ENCODE results near the gene CDH5.

The CDH5 gene

DNA sequence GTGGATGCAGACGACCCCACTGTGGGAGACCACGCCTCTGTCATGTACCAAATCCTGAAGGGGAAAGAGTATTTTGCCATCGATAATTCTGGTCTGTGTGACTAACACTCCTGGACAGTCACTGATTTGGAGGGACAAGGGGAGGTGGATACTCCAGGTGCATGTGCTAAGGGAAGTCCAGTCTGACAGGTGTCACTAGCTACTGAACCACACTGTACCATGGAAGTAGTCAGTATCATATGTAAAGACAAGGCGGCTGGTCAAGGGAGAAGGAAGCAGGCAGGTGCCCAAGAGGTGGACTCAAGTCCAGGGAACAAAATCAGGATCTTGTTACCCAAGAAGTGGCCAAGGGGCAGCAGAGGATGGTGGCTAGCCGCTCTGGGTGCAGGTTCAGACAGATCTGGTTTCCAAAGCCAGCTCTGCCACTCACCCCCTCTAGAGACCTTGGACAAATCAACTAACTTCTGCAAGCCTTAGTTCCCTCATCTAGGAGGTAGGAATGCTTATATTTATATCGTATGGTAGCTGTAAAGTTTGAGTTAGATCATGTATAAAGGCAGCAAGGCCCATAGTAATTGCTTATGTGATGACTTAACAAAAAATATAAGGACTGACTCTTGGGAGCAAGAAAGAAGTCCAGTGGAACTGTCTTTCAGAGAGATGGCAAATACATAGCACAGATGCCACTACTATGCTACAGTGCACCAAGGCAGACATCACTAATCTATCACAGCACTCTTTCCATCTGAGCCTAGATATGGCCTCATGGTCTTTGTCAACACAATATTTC, 22.1 kb downstream of the CDH5 start:
- FAIRE-seq, result peak; percentile 4
- DNase-seq (ENCODE audit: insufficient read length, low spot score), result no peak

- no peak for FAIRE-seq
- no peak for DNase-seq (ENCODE audit: insufficient read length, low spot score)
Observed at GRCh38 chr16:66389256-66390176, 23.0 kb downstream of the CDH5 start.

DNA sequence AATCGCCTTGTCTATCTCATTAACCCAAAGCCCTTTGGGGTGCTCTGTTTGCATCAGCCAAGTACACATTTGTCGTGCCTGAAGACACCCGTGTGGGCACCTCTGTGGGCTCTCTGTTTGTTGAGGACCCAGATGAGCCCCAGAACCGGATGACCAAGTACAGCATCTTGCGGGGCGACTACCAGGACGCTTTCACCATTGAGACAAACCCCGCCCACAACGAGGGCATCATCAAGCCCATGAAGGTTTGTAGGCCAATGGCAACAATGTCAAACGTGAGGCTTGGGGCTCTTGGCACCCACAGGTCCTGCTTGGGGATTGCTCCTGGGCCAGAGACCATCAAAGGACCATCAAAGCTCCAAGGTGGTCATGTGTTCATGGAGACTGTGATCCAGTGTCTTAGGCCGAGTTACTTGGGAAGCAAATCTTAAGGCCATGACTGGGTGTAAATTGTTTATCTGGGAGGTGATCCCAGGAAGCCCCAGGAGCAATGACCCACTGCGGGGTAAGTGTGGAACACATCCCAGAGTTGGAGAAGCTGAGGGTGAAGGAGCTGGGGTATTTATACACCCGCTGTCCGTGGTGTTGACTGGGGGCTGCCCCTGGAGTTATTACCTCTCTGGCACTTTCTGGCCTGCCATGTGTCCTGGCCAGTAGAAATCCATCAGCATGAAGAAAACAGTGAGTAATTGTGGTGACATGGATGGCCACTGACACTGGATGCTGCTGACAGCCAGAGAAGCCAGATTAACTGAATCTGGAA, 24.0 kb downstream of the CDH5 start:
- peak; percentile 81 for FAIRE-seq
- no peak for DNase-seq (ENCODE audit: insufficient read length, low spot score)

DNA sequence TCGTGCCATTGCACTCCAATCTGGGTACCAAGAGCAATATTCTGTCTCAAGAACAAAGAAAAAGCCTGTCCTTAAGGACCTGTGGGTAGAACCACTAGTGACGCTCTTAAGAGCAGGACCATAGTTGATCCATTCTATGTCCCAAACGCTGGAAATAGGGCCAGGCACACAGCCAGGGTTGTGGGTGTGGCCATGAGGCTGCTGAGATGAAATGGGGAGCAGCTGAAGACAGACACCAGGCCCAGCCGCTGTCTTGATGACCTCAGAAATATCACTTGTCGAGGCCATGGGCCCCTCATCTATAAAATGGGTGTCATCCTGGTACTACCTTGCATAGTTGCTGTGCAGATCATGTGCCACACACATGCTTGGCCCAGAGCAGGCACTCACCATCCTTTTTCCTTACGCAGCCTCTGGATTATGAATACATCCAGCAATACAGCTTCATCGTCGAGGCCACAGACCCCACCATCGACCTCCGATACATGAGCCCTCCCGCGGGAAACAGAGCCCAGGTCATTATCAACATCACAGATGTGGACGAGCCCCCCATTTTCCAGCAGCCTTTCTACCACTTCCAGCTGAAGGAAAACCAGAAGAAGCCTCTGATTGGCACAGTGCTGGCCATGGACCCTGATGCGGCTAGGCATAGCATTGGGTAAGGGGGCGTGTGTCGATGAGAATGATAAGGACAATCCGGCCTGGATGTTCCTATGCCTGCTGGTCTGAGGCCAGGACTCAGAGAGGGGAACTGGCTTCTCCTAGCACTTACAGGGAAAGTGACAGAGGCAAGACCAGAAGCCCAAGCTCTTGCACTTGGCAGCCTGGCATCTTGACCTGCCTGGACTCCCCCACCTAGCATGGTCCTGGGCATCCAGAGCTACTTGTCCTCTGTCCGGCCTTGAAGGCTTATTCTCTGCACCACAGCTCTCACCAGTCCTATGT, 25.5 kb downstream of the CDH5 start:
- DNase-seq (ENCODE audit: insufficient read length, low spot score) (no peak), FAIRE-seq (no peak)

DNA sequence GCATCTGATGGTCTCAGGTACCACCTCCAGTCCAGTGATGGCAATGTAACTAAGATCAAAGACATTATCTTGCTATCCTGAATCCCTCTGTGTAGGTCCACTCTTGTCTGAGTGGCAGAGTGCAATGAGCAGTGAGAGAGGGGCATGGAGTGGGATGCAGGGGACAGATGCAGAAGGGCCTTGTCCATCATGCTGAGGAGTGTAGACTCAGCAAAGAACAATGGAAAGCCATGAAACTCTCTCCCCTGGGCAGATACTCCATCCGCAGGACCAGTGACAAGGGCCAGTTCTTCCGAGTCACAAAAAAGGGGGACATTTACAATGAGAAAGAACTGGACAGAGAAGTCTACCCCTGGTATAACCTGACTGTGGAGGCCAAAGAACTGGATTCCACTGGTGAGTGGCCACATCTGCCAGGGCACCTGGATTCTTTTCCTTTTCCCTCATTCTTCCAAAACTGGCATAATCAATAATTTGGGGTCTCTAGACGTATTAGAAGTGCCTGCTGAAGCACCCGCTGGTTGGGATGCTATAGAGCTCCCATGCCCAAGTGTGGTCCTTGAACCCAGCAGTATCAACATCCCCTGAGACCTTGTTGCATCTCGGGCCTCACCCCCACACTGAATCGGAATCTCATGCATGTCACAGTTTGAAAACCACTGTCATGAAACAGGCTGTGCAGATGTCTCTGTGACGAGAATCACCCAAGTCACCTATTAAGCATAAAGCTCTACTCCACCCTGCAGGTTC, 29.5 kb downstream of the CDH5 start:
- FAIRE-seq (peak; percentile 70), DNase-seq (ENCODE audit: insufficient read length, low spot score) (no peak)

DNA sequence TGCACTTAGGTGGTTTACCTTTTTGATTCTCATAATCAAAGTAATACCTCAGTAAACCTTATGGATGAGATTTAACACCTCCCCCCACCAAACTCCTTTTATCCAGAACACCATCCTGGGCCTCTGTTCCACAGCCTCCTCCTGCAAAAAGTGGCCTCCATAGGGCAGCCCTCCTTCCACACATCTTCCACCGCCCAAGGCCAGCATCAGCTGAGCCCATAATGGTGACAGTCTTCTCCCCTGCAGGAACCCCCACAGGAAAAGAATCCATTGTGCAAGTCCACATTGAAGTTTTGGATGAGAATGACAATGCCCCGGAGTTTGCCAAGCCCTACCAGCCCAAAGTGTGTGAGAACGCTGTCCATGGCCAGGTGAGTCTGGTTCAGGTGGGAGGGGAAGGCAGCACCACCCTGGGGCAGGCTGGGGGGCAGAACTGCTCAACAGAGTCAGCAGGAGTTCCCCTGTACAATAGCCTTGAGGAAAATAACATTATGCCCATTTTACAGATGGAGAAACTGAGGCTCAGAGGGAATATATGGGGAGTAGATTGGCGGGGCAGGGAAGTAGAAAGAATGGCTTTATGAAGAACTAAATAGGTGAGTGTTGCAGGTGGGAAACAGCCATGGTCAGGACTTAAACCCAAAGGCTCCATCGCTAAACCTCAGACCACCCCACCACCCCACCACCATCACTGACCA, 31.4 kb downstream of the CDH5 start:
- FAIRE-seq (no peak), DNase-seq (ENCODE audit: insufficient read length, low spot score) (no peak)

DNA sequence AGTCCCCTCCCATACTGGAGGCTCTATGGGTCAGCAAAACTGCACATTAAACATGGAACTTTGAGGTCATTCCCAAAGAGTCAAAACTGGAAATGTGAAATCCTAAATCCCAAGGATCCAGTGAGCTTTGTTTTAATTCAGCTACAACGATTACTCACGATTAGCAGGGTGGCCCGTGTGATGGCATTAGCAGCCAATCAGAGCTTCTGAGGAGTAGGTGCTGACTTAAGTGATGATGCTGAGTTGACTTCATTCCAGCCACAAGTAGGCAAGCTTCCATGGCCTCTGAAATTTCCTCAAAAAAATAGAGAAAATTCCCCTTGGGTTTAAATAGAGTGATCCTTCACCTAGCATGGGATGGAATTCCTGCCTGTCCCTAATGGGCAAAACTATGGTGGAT, 32.5 kb downstream of the CDH5 start:
- no peak for DNase-seq (ENCODE audit: insufficient read length, low spot score)
- no peak for FAIRE-seq

GRCh38 chr16:66399930-66400329, 33.4 kb downstream of the CDH5 start:
- DNase-seq (ENCODE audit: insufficient read length, low spot score) (no peak), FAIRE-seq (no peak)

DNA sequence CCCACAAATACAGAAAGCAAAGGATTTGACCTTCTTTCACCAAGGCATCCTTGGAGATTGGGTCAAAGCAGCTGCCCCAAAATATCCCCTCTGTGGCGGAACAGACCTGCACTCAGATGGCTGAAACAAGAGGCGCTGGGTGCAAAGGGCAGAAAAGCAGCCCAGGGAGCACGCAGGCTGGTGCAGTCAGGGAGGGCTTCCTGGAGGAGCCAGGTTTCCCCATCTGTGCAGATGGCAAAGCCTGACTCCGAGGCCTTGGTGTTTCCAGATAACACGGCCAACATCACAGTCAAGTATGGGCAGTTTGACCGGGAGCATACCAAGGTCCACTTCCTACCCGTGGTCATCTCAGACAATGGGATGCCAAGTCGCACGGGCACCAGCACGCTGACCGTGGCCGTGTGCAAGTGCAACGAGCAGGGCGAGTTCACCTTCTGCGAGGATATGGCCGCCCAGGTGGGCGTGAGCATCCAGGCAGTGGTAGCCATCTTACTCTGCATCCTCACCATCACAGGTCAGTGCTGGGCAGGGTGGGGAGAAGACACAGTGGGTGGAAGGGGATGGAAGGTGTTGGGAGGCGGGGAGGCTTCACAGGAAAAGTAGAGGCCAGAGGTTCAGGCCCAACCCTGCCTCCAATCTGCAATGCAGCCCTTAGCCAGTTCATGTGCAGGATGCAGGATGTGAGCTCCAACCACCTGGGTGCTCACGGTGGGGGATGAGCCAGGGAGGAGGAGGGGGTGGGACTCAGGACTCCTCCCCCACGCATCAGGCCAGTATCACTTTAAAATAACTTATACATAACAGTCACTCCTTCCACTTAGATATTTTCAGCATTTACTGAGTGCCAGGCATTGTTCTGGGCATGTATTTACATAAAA, 34.3 kb downstream of the CDH5 start:
- FAIRE-seq, result peak; percentile 44

DNA sequence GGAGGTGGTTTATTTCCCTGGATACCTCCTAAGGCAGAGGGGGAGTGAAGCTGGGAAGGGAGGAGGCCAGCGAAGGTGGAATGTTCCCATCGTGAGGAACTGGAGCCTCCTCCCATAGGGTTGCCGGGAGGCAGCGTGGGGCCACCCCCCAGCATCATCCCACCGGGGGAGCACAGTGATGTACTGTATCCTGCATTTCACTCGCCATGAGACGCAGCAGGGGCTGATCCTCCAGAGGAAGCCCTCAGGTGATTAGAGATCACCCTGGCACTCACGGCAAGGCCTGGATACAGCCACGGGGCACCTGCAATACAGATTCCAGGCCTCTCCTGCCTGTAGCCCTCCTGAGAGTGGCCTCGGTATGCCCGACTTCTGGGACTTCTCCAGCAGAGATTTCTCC, 35.1 kb downstream of the CDH5 start:
- FAIRE-seq, result no peak
- no peak for DNase-seq (ENCODE audit: insufficient read length, low spot score)

More for the DNA sequence above, 34.3 kb downstream of the CDH5 start:
- DNase-seq (ENCODE audit: insufficient read length, low spot score), result no peak

DNA sequence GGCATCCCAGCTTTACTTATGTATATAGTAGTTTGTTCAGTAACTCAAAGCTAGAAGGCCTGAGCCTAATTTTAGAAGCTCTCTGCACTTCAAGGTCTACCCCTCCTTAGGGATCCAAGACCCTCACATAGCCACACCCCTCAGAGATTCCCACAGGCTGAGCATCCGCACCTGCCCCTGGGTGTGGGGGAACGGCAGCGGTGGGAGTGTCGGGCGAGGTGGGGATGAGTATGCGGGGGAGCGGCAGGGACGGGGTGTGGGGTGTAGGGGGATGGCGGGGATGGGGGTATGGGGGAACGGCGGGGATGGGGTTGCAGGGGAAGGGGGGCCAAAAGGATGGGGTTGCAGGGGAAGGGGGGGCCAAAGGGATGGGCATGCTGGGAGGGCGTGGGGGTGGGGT, 35.7 kb downstream of the CDH5 start:
- FAIRE-seq (no peak), DNase-seq (ENCODE audit: insufficient read length, low spot score) (no peak)

DNA sequence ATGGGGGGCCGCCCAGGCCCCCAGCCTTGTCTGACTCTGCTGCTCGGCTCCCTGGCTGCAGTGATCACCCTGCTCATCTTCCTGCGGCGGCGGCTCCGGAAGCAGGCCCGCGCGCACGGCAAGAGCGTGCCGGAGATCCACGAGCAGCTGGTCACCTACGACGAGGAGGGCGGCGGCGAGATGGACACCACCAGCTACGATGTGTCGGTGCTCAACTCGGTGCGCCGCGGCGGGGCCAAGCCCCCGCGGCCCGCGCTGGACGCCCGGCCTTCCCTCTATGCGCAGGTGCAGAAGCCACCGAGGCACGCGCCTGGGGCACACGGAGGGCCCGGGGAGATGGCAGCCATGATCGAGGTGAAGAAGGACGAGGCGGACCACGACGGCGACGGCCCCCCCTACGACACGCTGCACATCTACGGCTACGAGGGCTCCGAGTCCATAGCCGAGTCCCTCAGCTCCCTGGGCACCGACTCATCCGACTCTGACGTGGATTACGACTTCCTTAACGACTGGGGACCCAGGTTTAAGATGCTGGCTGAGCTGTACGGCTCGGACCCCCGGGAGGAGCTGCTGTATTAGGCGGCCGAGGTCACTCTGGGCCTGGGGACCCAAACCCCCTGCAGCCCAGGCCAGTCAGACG, 36.2 kb downstream of the CDH5 start:
- FAIRE-seq (no peak), DNase-seq (ENCODE audit: insufficient read length, low spot score) (no peak)

- no peak for FAIRE-seq
- DNase-seq (ENCODE audit: insufficient read length, low spot score), result no peak
Observed at GRCh38 chr16:66403531-66404145, 37.1 kb downstream of the CDH5 start.

DNA sequence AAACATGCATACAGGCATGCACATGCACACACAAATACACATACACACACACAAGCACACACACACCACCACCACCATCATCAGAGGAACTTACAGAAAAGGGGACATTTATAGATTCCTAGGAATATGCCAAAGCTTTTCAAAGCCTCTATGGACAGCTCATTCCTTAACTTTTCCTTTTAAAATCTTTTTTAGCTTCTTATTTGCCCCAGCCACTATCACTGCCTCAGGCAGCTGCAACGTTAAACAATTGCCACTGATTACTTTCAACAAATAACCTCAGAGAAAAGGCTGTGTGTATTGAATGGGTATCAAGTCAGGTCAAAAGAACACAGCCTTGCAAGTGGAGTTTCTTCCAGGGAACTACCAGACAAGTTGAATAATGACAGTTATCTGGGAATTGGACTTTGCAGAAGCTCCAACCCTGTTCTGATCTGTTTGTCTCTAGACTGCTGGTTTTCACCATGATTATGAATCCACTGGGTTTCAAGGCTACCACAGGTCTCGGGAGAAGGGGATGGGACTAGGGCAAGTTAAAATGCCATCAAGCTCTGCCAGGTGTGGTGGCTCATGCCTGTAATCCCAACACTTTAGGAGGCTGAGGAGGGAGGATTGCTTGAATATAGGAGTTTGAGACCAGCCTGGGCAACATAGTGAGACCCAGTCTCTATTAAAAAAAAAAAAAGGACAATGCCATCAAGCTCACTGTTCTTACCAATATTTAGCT, 38.7 kb downstream of the CDH5 start:
- DNase-seq (ENCODE audit: insufficient read length, low spot score) (no peak), FAIRE-seq (no peak)

DNA sequence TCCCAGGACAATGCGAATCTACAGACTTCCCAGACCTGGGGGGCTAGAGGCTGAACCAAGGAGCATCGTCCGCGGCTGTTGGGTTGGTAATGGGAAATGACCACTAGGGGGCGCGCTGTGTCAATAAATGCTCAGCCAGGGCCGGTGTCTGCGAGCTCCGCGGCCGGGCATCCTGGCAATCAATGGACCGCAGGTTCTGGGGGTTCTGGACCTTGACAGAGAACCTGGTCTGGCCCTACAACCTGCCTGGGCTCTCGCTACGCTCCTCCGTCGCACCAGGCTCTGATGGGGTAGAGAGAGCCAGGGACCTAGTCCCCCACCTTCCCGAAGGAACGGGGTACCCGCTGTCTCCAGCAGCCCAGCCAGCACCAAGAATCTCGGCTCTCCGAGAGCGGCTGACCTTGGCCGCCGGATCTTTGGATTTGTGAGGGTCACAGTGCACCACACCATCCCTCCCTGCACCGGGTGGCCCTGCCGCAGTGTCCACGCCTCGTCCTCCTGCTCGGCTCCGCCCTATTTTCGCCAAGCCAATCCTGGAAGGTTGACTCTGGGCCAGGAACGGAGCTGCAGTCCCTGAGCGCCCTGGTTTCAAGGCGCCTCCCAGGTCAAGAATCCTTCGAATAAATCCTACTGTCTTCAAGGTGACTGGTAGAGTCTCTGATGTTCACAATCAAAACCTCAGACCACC, 40.2 kb downstream of the CDH5 start:
- peak; percentile 84 for DNase-seq (ENCODE audit: insufficient read length, low spot score)
- FAIRE-seq, result peak; percentile 97

All from HTR-8/SVneo (cell line).